Gastrocnemius medialis (tissue), 4 donors: ENCODE data around the gene THSD7B.

Experiments used
- POLR2A ChIP-seq, 2 donors: fragments of 450-650 bp; IDR thresholded peaks; one replicate each; pipeline ENCODE4 v1.6.1; 2017; ENCODE audit warnings: antibody characterized with exemption in 2 of 2, mild to moderate bottlenecking in 2 of 2, moderate library complexity in 2 of 2
- TF ChIP-seq, protein P1 (sequence below), 5 experiments: fragments of 450-650 bp in 3 of 5; fragments of 200-600 bp in 2 of 5; sonication (generic) in 2 of 5; IDR thresholded peaks in 4 of 5; conservative IDR thresholded peaks in 1 of 5; 1 replicate in 4 of 5; 2 replicates in 1 of 5; pipeline ENCODE4 v1.5.1; 2016 to 2019; ENCODE audit warnings: antibody characterized with exemption in 5 of 5, mild to moderate bottlenecking in 3 of 5, moderate library complexity in 3 of 5

DNA sequence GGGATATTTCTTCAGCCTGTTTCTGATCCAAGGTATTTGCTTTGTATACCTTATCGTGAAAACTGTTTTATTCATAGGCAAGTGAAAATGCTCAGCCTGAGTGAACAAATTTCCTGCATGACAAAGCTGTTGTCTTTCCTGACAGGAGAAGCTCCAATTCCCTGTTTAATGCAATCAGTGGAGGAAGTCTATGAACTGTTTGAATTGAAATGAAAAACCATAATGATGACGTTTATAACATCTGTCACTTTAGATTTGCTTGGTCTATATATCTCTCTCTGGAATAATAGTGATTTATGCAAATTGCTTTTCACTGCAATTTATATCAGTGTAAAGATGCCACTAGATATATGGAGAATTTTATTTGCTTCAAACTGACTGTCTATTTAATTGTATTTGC lies 959.6 kb downstream of the THSD7B start:
- no peak for TF ChIP-seq POLR2A (IDR thresholded peaks at IDR 0.05)
- TF ChIP-seq, protein P1, sequence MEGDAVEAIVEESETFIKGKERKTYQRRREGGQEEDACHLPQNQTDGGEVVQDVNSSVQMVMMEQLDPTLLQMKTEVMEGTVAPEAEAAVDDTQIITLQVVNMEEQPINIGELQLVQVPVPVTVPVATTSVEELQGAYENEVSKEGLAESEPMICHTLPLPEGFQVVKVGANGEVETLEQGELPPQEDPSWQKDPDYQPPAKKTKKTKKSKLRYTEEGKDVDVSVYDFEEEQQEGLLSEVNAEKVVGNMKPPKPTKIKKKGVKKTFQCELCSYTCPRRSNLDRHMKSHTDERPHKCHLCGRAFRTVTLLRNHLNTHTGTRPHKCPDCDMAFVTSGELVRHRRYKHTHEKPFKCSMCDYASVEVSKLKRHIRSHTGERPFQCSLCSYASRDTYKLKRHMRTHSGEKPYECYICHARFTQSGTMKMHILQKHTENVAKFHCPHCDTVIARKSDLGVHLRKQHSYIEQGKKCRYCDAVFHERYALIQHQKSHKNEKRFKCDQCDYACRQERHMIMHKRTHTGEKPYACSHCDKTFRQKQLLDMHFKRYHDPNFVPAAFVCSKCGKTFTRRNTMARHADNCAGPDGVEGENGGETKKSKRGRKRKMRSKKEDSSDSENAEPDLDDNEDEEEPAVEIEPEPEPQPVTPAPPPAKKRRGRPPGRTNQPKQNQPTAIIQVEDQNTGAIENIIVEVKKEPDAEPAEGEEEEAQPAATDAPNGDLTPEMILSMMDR (IDR thresholded peaks at IDR 0.05 in 4 of 5, conservative IDR thresholded peaks at IDR 0.05 in 1 of 5) = no peak
